DND-41 (cell line): Measurements from ENCODE around the gene FOXL2.

Experiments
- CTCF ChIP-seq: IDR thresholded peaks from 2 replicates; pipeline ENCODE4 v1.5.1; 2012; ENCODE audit warnings: borderline replicate concordance, low read length, moderate library complexity, mild to moderate bottlenecking; ENCODE audit not compliant: poor library complexity, severe bottlenecking; ENCODE audit errors: extremely low read depth
- EZH2 ChIP-seq: IDR thresholded peaks from 3 replicates; pipeline ENCODE4 v1.6.1; 2012; ENCODE audit warnings: borderline replicate concordance, low read depth, mild to moderate bottlenecking, moderate library complexity, low read length, inconsistent platforms; ENCODE audit not compliant: severe bottlenecking

DNA sequence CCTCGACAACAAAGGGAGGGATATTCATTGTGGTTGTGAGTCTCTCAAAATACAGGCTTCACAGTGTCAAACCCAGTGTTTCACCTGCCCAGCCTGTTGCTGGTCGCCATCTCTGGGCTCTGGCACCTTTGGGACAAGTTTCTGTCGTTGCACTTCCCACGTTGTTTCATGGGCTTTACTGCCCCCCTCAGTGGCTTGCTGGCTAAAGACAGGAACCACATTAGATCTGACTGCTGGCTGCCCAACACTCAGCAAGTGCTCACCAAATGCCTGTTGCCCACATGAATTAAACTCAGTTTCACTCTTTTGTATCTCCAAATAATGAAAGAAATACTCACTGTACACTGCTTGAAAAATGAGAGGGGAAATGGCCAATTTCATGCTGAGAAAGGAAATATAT lies 27.6 kb downstream of the FOXL2 start:
- TF ChIP-seq CTCF (no peak), EZH2 (no peak)
